K562 (cell line): ENCODE measurements around the gene FAM209A. TPM values are rescaled to one million over a fixed set of nuclear protein-coding genes. Genes with fewer than 3 reads are reported as not detected.
A peak's percentile ranks its signal among the peaks of the same experiment; 100 is the strongest.

ENCODE experiments used
- ATAC-seq: fragments of 200-7000 bp; cut with Tn5 transposase; 3 replicates; pipeline ENCODE4 v1.9.1; 2020; ENCODE audit warnings: moderate library complexity
- BruUV-seq: library from RNA; stranded (reverse); fragments of 400-500 nt; replicated peaks from 2 replicates; lab custom pipeline; 2021; lab: Mats Ljungman, UMichigan
- CTCF ChIA-PET: fragments of 300-600 bp; formaldehyde crosslinking; extraction: SDS; loops from one replicate; lab custom pipeline; 2021; ENCODE audit warnings: low intra/inter-chr PET ratio; lab: Yijun Ruan, JAX
- POLR2A ChIA-PET: fragments of 300-600, 350-650 bp; sonication (Branson Sonifier 250); formaldehyde crosslinking; extraction: SDS; loops from one replicate; lab custom pipeline; 2021; ENCODE audit warnings: antibody characterized with exemption, inconsistent platforms; lab: Yijun Ruan, JAX
- DNase-seq, 4 experiments: peaks; one replicate each; pipeline versions ENCODE4 v3.0.0 to v3.0.0-alpha.2; 2011 to 2018; ENCODE audit warnings: low spot score in 3 of 4, mixed read lengths in 3 of 4; ENCODE audit errors: extremely low read depth in 1 of 4
- FAIRE-seq: peaks from 2 replicates; lab custom pipeline; 2011; peaks lifted over from hg19 to GRCh38; lab: Jason Lieb, UNC
- H2AFZ ChIP-seq: 2 replicates; pipeline ENCODE4 v1.6.0; 2011; ENCODE audit warnings: low read depth, low read length, control low read depth, inconsistent platforms
- H3K27ac ChIP-seq: fragments of 200-600 bp; 3 replicates; pipeline ENCODE4 v1.8.0; 2011; ENCODE audit warnings: low read depth, mild to moderate bottlenecking, control low read depth, inconsistent platforms, low read length, moderate library complexity, mixed read lengths; ENCODE audit errors: extremely low read depth
- H3K27me3 ChIP-seq, 2 experiments: fragments of 300-600 bp in 1 of 2; 2 replicates in 1 of 2; 3 replicates in 1 of 2; pipeline versions ENCODE4 v1.6.0 to v1.8.0; 2011; ENCODE audit warnings: inconsistent platforms in 2 of 2, low read length in 2 of 2, mild to moderate bottlenecking in 1 of 2, mixed read lengths in 1 of 2, moderate library complexity in 1 of 2; ENCODE audit not compliant: control insufficient read depth in 2 of 2, insufficient read depth in 2 of 2
- H3K36me3 ChIP-seq: fragments of 300-600 bp; 3 replicates; pipeline ENCODE4 v1.8.0; 2011; ENCODE audit warnings: mild to moderate bottlenecking, low read length, inconsistent platforms; ENCODE audit not compliant: control insufficient read depth, insufficient read depth
- H3K4me1 ChIP-seq, 2 experiments: fragments of 200-600 bp in 1 of 2; replicated peaks in 1 of 2; 2 replicates in 1 of 2; 3 replicates in 1 of 2; pipeline versions ENCODE4 v1.5.1 to v1.8.0; 2011; ENCODE audit warnings: inconsistent platforms in 2 of 2, low read length in 2 of 2, mild to moderate bottlenecking in 1 of 2, mixed read lengths in 1 of 2, moderate library complexity in 1 of 2; ENCODE audit not compliant: control insufficient read depth in 2 of 2, insufficient read depth in 2 of 2
- H3K4me2 ChIP-seq: 2 replicates; pipeline ENCODE4 v1.6.1; 2011; ENCODE audit warnings: low read length, control low read depth, inconsistent platforms, mixed read lengths; ENCODE audit not compliant: insufficient read depth
- H3K4me3 ChIP-seq: fragments of 200-600 bp; sonication (generic), shearing (Covaris generic); 2 replicates; pipeline ENCODE4 v1.5.1; 2016; ENCODE audit warnings: control low read depth, inconsistent platforms
- H3K79me2 ChIP-seq: fragments of 200-600 bp; 3 replicates; pipeline ENCODE4 v1.8.0; 2011; ENCODE audit warnings: low read length, inconsistent platforms; ENCODE audit not compliant: control insufficient read depth, insufficient read depth
- H3K9ac ChIP-seq, 2 experiments: 2 replicates each; pipeline versions ENCODE4 v1.6.0 to v1.6.1; 2011; ENCODE audit warnings: low read depth in 2 of 2, low read length in 2 of 2, control low read depth in 1 of 2, inconsistent platforms in 1 of 2, mild to moderate bottlenecking in 1 of 2, mixed read lengths in 1 of 2; ENCODE audit not compliant: insufficient read depth in 1 of 2
- H3K9me1 ChIP-seq: one replicate; pipeline ENCODE4 v1.6.0; 2011; ENCODE audit warnings: inconsistent platforms, mild to moderate bottlenecking, low read length, moderate library complexity; ENCODE audit not compliant: control insufficient read depth, insufficient read depth
- H3K9me3 ChIP-seq: replicated peaks from 2 replicates; pipeline ENCODE4 v1.5.1; 2011; ENCODE audit warnings: low read depth, low read length, inconsistent platforms; ENCODE audit not compliant: control insufficient read depth, insufficient read depth
- H4K20me1 ChIP-seq: replicated peaks from 2 replicates; pipeline ENCODE4 v1.6.1; 2011; ENCODE audit warnings: low read length, inconsistent platforms, mixed read lengths; ENCODE audit not compliant: control insufficient read depth, insufficient read depth
- C11orf30 ChIP-seq: fragments of 450-650 bp; IDR thresholded peaks from 2 replicates; pipeline ENCODE4 v1.6.1; 2016; ENCODE audit warnings: low read depth, mild to moderate bottlenecking
- ESRRA ChIP-seq: fragments of 450-650 bp; IDR thresholded peaks from 2 replicates; pipeline ENCODE4 v1.6.1; 2014; ENCODE audit warnings: low read depth, mild to moderate bottlenecking, moderate library complexity, borderline replicate concordance
- FOSL1 ChIP-seq: fragments of 200-800 bp; sonication (Bioruptor generic); conservative IDR thresholded peaks from 2 replicates; pipeline ENCODE4 v1.6.1; 2016; ENCODE audit warnings: missing genetic modification characterization, missing compliant biosample characterization
- FOXM1 ChIP-seq, 2 experiments: fragments of 450-650 bp in 1 of 2; sonication (generic) in 1 of 2; formaldehyde crosslinking in 1 of 2; IDR thresholded peaks; 2 replicates each; pipeline versions ENCODE4 v1.6.1 to v1.9.0; 2017 to 2022; ENCODE audit warnings: low read depth in 2 of 2, mild to moderate bottlenecking in 2 of 2, missing genetic modification reagents in 1 of 2, moderate library complexity in 1 of 2
- JUND ChIP-seq, 2 experiments: IDR thresholded peaks; 2 replicates in 1 of 2; 3 replicates in 1 of 2; pipeline ENCODE4 v1.6.1; 2011; ENCODE audit warnings: borderline replicate concordance in 2 of 2, low read depth in 2 of 2, low read length in 2 of 2, improper control_type of control experiment in 1 of 2, missing biosample characterization in 1 of 2, missing genetic modification characterization in 1 of 2, missing genetic modification reagents in 1 of 2
- MAFG ChIP-seq: fragments of 450-650 bp; conservative IDR thresholded peaks from 2 replicates; pipeline ENCODE4 v1.6.1; 2016; ENCODE audit warnings: missing genetic modification characterization, missing compliant biosample characterization
- NCOA1 ChIP-seq: fragments of 450-650 bp; IDR thresholded peaks from 2 replicates; pipeline ENCODE4 v1.6.1; 2016; ENCODE audit warnings: low read depth
- NFE2 ChIP-seq: IDR thresholded peaks from 2 replicates; pipeline ENCODE4 v1.6.1; 2014; ENCODE audit warnings: antibody characterized with exemption, low read depth
- NRF1 ChIP-seq, 2 experiments: fragments of 450-650 bp; IDR thresholded peaks in 1 of 2; conservative IDR thresholded peaks in 1 of 2; 2 replicates each; pipeline ENCODE4 v1.6.1; 2014; ENCODE audit warnings: mild to moderate bottlenecking in 2 of 2
- TFE3 ChIP-seq: fragments of 450-650 bp; formaldehyde crosslinking; IDR thresholded peaks from 2 replicates; pipeline ENCODE4 v1.4.0; 2020; ENCODE audit warnings: mild to moderate bottlenecking, mixed read lengths
- WGBS: fragments of 100-300 bp; shearing (Covaris generic); methylation state at CpG from one replicate; pipeline ENCODE4 v1.1.6; 2016; ENCODE audit warnings: low coverage, mixed read lengths; ENCODE audit not compliant: insufficient coverage; ENCODE audit errors: missing lambda C conversion rate; 5-methylcytosine and 5-hydroxymethylcytosine counted together
- in situ Hi-C: fragments of 300-500 bp; cut with MboI; formaldehyde crosslinking; loops from 4 replicates; pipeline ENCODE4 v1.15.0; 2018; ENCODE audit warnings: inconsistent platforms, mixed read lengths
- intact Hi-C: fragments of 100-400 bp; cut with micrococcal nuclease; formaldehyde crosslinking; loops from 2 replicates; pipeline ENCODE4 v1.14.2; 2022
- polyA plus RNA-seq, 8 experiments: library from polyadenylated mRNA; depleted of rRNA in 4 of 8; stranded (reverse) in 5 of 8; unstranded in 3 of 8; fragments of >200 nt; fragmentation: Nextera tagmentation in 2 of 8; fragmentation: Illumina TruSeq in 1 of 8; extraction: Ambion mirVana in 2 of 8; extraction: Trizol in 1 of 8; gene quantifications; 2 replicates each; pipeline versions ENCODE4 v1.2.1 to v1.2.3, GENCODE V29; 2011 to 2014; ENCODE audit warnings: inconsistent platforms in 1 of 8, missing spikeins in 1 of 8
- total RNA-seq, 7 experiments: library from RNA; depleted of rRNA in 6 of 7; stranded (reverse); fragments of >200 nt in 6 of 7; fragmentation: Illumina TruSeq in 2 of 7; extraction: Trizol in 2 of 7; gene quantifications; 2 replicates each; pipeline versions ENCODE4 v1.2.1 to v1.2.3, GENCODE V29; 2011 to 2021; ENCODE audit warnings: low replicate concordance in 1 of 7

Gene FAM209A
- total and polyA plus RNA-seq, 9 of the 15 experiments (the other 6 are each of a cell fraction or from before 2014, with no cell fraction given) = 0.08 to 0.15 (median 0.11) TPM; not detected in 6

GRCh38 chr20:56574531-56575142 is 50.1 kb downstream of the FAM209A start:
- WGBS = 4% methylated on average over 9 of the region's 10 CpGs
- Histone ChIP-seq H3K9ac (no peak overlapping the region), H2AFZ (no peak overlapping the region), H3K4me3 (no peak overlapping the region), H3K9me3 (no peaks in the 10 kb centered on the region), H3K27me3 (peaks cover 2 to 38% of the 10 kb centered on the region in 2 experiments; a peak in 3 of 5 replicates), H3K4me2 (no peak overlapping the region), H4K20me1 (no peaks in the 10 kb centered on the region), H3K27ac (no peak overlapping the region), H3K9me1 (no peaks in the 10 kb centered on the region), H3K79me2 (no peaks in the 10 kb centered on the region), H3K36me3 (no peaks in the 10 kb centered on the region), H3K4me1 (no peaks in the 10 kb centered on the region; a peak in 1 of 5 replicates)
- ChIA-PET CTCF (no interaction called here), POLR2A (no interaction called here)
- intact Hi-C loops = loop anchor here (5.0 kb wide), 1 partner anchor 227 kb away; no protein-coding TSS in a partner anchor
- in situ Hi-C loops = loop anchor here (25.0 kb wide), 1 partner anchor 1912 kb away; no protein-coding TSS in a partner anchor
- no TSS peak for BruUV-seq
- peak; percentile 44; the same call in 1 of the 3 replicates for ATAC-seq
- FAIRE-seq = no peak
- DNase-seq = peak in 2 of 4 experiments; percentile 6 to 17
- TF ChIP-seq MAFG (tag) = peak; percentile 51; the same call in 1 of the 2 replicates
- TF ChIP-seq TFE3 = no peak
- TF ChIP-seq JUND (IDR thresholded peaks at IDR 0.05; ENCODE audit: borderline replicate concordance, low read depth, low read length) = no peak
- TF ChIP-seq JUND (tag; IDR thresholded peaks at IDR 0.05; ENCODE audit: borderline replicate concordance, low read depth, low read length) = peak; percentile 12; the same call in 1 of the 3 replicates
- TF ChIP-seq C11orf30 = 0 out of 2 replicates have a peak, but pooled peaks have one; percentile 42
- TF ChIP-seq ESRRA = peak; percentile 43; the same call in 1 of the 2 replicates
- TF ChIP-seq NCOA1 = no peak
- no peak for TF ChIP-seq FOXM1 (IDR thresholded peaks at IDR 0.05; ENCODE audit: low read depth)
- no peak for TF ChIP-seq FOXM1 (CRISPR knock-in tag; IDR thresholded peaks at IDR 0.05; ENCODE audit: low read depth)
- TF ChIP-seq NFE2 = 0 out of 2 replicates have a peak, but pooled peaks have one; percentile 33
- no peak for TF ChIP-seq NRF1 (conservative IDR thresholded peaks at IDR 0.05 in 1 of 2, IDR thresholded peaks at IDR 0.05 in 1 of 2)
- peak; percentile 72 for TF ChIP-seq FOSL1
